Activated T-cell treated with anti-CD3 and anti-CD28 coated beads for 1 hour (primary cell): ENCODE results near the gene PIK3R3.
"Not testable (repeated sequence)": the region's sequence is repeated elsewhere in the genome, so short reads cannot be mapped to it uniquely, and the experiment has no call there.

ENCODE experiments used
- DNase-seq: peaks from one replicate; pipeline ENCODE4 v3.0.0-alpha.2; 2020; ENCODE audit warnings: low read depth

PIK3R3 gene

DNA sequence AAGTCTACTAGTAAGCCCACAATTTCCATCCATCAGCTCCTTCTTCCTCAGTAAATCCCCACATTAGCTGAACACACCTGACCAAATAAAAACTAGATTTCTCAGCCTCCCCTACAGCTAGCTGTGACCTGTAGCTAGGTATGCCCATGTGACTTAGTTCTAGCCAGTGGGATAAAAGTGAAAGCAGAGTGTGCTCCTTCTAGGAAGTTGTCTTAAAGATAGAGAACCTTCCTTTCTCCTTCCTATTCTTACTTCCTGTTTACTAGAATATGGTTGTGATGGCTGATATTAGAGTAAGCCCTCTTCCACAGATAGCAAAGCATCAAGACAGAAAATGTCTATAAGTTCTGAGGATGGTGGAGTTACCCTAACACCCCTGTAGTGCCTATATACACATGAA, 67.0 kb downstream of the PIK3R3 start:
- no peak for DNase-seq

DNA sequence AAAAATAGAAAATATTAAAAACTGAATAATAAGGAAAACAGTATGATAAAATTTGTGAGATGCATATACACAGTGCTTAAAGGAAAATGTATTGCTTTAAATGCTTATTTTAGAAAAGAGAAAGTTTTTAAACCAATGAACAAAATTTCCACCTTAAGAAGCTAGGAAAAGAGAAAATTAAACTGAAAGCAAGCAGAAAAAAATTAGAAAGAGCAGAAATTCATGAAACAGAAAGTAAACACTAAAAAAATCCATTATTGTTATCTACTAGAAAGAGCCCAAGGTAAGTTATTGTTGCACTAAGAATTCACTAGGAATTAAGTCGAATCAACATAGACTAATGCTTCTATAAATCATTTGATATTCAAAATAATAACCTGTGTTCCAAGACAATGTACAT, 67.7 kb downstream of the PIK3R3 start:
- DNase-seq: no peak

DNA sequence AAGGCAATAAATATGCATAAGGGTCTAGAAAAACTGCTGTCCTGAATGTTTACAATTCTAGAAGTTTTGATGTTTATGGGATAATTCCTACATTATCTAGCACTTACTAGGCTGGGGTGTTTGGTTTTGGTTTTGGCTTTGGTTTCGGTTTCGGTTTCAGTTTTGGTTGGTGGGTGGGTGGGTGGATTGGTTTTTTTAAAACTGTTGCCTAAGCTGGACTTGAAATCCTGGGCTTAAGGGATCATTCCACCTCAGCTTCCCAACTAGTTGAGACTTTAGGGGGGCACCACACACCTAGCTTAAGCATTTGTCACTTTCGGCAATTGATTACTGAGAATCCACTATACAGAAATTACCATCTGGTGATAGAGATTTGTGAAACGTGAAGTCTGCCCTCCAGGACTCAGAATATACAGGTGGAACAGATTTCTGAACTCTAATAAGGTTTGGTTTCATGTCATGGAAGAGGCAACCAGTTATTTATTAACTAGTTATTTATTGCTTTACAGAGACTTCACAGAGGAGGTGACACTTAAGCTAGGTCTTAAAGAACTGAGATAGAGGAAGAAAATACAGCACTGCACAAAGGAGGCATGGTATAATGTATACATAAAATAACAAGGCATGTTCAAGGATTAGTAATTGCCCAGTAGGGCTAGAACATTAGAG, 69.6 kb downstream of the PIK3R3 start:
- peak; percentile 0 for DNase-seq

DNA sequence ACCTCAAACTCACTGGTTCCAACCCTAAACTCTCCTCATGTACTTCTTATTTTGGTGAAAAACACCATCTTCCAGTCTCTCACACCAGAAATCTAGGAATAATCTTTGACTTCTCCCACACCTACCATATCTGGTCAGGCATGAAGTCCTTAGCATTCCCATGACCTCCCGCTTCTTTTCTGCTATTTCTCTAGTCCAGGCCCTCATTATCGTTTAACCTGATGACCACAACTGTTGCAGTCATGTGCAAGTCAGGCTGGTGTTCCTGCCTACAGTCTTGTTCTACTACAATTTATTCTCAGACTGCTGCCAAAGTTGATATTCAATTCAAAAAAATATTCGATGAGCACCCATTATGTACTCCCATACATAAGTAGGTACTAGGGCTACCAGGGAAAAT, 71.3 kb downstream of the PIK3R3 start:
- no peak for DNase-seq

DNA sequence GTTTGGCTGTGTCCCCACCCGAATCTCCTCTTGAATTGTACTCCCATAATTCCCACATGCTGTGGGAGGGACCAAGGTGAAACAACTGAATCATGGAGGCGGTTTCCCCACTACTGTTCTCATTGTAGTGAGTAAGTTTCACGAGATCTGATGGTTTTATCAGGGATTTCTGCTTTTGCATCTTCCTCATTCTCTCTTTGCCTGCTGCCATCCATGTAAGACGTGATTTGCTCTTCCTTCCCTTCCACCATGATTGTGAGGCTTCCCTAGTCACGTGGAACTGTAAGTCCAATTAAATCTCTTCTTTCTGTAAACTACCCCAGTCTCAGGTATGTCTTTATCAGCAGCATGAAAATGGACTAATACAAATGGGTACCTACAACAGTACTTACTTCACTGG, 73.5 kb downstream of the PIK3R3 start:
- DNase-seq: no peak

DNA sequence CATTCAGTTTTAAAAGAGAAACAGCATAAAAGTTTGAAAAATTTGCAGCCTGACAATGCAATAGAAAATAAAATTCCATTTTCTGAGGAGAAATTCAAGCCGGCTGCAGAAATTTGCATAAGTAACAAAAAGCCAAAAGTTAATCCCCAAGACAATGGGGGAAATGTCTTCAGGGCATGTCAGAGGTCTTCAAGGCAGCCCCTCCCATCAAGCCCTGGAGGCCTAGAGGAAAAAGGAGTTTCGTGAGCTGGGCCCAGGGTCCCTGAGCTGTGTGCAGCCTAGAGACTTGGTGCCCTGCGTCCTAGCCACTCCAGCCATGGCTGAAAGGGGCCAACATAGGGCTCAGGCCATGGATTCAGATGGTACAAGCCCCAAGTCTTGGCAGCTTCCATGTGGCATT, 74.6 kb downstream of the PIK3R3 start:
- DNase-seq: no peak

DNA sequence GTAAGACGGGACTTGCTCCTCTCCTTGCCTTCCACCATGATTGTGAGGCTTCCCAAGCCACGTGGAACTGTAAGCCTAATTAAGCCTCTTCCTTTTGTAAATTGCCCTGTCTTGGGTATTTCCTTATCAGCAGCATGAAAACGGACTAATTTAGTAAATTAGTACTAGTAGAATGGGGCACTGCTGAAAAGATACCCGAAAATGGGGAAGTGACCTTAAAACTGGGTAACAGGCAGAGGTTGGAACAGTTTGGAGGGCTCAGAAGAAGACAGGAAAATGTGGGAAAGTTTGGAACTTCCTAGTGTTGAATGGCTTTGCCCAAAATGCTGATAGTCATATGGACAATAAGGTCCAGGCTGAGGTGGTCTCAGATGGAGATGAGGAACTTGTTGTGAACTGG, 75.2 kb downstream of the PIK3R3 start:
- DNase-seq: not testable (repeated sequence)

DNA sequence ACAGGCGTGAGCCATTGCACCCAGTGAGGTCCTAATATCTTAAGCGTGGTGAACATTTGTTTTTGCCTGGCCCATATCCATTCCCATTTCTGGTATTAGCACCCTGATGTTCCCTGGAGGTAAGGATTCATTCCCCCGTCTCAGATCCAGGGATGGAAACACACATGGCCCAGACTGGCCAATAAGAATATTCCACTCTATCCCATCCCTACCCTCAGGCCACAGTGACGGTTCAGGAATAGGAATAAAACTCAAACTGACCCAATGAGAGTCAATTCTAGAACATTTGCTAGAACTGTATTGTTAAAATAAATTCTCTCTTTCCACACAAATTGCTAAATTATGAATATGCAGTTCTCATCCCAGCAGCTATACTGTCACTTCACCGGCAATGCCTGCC, 76.1 kb downstream of the PIK3R3 start:
- DNase-seq: no peak

DNA sequence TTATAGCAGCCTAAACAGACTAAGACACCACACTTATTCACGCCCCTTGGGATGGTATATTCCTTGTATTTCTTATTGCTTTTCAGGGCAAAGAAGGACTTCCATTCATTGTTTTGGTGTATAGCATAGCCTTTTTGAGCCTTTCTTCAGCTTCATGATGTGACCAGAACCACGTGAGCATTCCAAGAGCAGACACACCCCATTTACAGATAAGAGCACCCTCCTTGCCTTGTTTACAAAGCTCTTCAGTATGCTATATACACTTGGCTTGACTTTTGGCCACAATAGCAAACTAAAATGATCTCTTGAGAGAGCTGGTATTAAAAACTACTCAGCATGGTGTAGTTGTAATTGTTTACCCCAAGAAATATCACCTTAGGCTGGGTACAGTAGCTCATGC, 78.7 kb downstream of the PIK3R3 start:
- no peak for DNase-seq

DNA sequence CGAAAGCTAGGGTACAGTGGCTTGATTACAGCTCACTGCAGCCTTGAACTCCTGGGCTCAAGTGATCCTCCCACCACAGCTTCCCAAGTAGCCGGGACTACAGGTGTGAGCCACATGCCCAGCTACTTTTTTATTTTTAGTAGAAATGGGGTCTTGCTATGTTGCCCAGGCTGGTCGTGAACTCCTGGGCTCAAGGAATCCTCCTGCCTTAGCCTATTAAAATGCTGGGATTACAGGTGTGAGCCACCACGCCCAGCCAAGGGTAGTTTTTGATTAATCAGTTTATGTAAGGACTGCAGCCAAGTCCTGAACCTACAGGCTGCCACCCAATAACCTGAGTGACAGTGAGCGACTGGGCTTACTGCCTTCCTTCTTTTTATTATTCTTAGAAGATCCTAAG, 88.3 kb downstream of the PIK3R3 start:
- DNase-seq: no peak

DNA sequence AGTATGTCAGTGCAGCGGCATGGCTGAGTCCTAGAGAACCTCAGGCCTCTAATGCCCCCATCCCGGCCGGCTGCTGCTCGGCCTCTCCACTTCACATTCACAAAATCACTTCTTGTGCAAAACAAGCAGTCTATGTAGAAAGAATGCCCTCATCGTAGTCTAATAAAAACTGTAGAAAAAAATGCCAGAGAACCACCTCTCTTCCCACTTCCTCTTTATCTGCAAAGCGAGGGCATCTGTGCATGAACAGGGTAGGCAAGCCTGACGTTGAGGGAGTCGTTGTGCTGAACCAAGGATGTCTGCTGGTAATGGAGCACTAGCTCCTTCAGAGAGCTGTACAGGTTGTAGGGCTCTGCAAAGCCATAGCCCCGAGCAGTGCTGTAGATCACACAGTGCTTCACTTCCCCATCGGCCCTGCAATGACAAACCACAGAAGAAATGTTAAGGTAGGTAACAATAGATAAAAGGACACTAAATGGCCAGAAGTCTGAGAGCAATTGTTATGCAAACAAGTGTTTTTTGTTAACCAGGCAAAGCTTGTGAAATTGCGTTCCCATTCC, 88.9 kb downstream of the PIK3R3 start:
- no peak for DNase-seq

DNA sequence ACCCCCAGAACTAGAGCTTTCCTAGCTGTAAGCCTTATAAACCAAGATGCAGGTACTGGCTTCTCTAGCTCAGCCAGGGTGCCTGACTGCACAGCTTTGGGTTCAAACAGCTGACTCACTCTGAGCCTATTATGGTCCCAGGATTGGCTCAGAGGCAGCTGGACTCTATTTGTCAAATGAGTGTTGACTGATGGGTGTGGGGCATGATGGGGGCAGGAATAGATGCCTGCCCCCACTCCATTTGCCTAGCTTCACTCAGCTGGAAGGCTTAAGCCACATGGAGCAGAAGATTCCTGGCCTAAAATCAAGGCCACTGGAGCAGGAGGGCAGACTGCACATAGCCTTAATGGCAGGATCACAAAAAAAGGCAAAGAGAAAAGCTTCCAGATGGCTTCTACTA, 90.5 kb downstream of the PIK3R3 start:
- no peak for DNase-seq

DNA sequence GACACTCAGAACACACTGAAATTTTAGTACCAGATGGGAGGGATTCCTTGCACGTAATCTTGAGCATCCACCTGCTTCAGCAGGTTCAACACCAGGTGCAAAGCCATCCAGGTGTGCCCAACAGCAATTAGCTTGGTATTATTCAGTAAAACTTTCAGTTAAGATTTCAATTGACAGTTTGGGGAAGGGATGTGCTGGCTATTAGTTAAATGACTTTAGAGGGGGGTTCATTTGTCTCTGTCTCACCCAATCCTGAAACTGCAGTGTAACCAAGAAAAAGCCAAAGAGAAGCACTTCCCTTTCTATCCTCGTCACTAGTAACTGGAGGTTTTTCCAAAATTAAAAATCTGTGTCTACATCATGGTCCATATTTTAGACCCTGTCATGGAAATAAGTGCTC, 90.9 kb downstream of the PIK3R3 start:
- DNase-seq: no peak

DNA sequence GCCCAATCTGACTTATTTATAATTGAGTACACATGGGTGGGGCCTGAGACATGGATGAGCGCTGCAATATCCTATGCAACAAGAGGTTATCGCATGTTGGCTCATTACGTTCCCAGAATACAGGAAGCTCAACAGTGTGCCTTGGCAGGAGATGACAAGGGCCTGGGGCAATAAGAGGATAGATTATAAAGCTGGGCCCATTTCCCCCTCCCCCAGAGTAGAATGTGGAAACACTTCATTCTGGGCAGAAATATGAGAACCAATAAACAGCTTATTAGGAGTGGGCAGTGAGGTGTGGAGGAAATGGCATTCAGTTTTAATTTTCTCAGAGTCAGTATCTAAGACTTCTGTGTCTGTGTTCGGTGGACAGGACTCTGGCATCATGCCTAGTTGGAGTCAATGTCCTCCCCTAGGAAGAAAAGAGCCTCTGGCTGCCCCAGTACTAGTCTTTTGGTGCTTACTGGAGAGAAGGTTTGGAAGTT, 92.8 kb downstream of the PIK3R3 start:
- DNase-seq: no peak

DNA sequence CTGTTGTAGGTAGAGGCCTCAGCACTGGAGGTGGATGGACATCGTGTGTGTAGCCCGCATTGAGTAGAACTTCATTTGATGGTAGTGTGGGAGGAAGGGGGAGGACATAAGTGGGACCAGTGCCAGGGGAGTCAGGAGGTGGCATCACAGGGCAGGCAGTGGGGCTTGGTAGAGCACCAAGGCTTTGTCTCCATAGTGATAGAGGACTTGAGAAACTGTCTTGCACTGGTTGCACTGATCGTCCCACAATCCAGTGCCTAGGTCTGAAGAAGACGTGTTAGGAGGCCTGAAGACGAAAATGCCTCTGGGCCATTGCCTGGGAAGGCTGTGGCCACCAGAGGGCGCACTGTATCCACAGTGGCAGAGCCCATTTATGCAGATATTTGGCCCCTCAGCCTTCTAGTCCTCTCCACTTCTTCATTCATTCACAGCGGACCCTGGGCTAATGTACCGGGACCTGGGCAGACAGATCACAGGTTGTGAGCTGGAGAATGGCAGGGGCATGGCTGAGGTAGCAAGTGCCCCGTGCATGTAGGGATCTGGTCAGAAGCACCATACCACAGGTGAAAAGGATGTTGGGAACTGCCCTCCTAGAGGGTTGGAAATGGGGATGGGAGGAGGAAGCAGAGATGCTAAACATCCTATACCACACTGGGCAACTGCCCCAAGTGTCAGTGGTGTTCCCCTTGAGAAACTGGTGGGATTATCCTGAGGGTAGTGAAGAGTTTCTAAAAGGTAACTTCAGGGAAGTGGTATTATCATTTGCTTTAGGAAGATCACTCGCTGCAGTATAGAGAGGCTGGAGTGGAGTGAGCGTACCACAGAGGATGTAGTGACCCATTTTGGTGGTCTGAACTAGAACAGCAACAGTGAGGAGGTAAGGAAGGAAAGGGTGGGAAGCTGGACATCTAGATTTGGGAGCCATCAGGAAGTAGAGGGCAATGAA, 95.3 kb downstream of the PIK3R3 start:
- DNase-seq: peak; percentile 88

DNA sequence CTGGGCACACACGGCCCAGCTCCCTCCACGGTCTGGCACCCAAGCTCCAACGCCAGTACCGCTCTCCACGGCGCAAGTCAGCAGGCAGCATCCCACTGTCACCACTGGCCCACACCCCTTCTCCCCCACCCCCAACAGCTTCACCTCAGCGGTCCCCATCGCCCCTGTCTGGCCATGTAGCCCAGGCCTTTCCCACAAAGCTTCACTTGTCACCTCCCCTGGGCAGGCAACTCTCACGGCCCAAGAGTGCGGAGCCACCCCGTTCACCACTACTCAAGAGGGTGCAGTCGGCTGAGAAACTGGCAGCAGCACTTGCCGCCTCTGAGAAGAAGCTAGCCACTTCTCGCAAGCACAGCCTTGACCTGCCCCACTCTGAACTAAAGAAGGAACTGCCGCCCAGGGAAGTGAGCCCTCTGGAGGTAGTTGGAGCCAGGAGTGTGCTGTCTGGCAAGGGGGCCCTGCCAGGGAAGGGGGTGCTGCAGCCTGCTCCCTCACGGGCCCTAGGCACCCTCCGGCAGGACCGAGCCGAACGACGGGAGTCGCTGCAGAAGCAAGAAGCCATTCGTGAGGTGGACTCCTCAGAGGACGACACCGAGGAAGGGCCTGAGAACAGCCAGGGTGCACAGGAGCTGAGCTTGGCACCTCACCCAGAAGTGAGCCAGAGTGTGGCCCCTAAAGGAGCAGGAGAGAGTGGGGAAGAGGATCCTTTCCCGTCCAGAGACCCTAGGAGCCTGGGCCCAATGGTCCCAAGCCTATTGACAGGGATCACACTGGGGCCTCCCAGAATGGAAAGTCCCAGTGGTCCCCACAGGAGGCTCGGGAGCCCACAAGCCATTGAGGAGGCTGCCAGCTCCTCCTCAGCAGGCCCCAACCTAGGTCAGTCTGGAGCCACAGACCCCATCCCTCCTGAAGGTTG, 97.6 kb downstream of the PIK3R3 start:
- no peak for DNase-seq

DNA sequence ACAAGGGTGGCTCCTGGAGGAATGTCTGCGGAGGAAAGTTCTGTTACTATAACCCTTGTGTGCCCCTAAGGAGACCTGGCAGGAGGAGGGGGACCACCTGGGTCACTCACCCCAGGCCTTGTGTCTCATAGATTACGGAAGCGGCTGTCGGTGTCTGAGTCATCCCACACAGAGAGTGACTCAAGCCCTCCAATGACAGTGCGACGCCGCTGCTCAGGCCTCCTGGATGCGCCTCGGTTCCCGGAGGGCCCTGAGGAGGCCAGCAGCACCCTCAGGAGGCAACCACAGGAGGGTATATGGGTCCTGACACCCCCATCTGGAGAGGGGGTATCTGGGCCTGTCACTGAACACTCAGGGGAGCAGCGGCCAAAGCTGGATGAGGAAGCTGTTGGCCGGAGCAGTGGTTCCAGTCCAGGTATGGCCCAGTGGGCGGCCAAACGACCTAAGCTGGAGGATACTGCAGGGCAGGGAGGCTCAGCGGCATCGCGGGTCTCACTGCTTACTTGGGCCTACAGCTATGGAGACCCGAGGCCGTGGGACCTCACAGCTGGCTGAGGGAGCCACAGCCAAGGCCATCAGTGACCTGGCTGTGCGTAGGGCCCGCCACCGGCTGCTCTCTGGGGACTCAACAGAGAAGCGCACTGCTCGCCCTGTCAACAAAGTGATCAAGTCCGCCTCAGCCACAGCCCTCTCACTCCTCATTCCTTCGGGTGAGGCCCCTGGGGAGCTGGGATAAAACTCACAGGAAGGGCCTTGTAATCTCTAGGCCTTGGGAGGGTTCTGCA, 101.4 kb downstream of the PIK3R3 start:
- no peak for DNase-seq

DNA sequence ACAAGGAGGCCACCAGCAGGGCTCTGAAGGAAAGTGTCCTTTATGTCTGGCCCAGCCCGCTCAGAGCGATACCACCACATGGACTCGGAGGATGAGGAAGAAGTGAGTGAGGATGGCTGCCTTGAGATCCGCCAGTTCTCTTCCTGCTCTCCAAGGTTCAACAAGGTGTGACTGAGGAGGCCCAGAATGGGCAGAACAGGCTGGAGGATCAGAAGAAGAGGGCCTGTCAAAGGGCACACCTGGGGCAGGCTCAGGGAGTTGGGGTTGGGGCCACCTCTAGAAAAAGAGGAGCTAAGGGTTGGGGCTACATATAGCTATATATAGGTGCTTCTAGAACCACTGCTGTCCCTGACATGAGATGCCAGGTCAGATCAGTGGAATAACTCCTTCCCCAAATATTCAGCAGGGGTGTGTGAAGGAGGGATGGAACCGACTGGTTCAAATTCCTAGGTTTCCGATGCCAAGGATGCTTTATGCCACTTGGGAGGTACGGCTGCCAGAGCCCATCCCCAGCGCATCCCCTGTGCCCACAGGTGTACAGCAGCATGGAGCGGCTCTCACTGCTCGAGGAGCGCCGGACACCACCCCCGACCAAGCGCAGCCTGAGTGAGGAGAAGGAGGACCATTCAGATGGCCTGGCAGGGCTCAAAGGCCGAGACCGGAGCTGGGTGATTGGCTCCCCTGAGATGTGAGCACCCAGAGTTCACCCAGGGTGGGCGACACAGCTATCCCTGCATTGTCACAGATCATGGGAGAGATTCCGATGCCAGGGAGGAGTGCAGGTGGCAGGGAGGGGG, 102.2 kb downstream of the PIK3R3 start:
- DNase-seq: no peak

DNA sequence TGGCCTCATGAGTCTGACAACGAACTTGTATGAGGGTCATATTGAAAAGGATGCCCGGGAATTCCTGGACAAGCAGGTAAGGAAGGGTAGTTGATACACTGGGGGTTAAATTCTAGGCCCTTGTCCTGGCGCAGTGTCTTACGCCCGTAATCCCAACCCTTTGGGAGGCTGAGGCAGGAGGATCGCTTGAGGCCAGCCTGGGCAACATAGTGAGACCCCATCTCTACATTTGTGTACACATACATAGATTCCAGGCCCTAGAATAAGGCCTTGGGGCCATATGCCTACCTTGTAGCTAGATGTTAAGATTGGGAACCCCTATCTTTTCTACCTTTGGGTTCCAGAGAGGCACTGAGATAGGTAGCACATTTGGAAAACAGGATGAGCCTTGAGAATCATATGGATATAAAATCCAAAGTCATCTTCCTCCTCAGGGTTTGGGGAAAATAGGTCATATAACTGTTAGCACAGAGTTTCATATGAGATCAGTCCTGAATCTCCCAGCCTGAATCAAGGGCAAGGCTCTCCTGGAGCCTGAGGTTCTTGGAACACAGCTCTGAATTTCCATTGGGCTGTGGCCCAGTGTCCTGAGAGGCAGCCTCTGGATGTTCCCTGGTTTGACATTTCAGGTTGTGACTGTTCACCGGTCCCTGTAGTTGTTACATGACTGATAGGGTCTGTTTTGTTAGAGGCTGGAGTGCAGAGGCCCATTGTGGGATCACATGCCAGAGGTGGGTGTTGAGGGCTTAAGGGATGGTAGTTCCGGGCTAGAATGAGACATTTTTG, 104.4 kb downstream of the PIK3R3 start:
- DNase-seq: no peak

DNA sequence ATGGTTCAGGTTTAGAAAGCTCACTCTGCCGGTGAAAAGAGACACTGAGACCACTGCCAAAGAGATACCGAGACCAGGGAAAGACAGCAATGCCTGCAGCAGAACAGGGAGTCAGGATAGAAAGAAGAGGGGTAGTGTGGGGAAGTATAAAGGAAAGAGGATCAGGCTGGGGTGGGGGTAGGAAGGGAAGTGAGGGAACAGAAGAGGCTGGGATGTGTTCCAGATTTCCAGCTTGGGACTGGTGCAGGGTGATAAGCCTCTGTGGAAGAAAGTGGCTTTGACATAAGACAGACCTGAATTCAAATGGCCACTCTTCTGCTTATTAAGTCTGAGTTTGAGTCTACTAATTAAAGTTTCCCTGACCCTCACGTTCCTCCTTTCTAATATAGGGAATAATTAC, 105.9 kb downstream of the PIK3R3 start:
- no peak for DNase-seq
